KOPT-K1 (cell line): ENCODE data around the gene CNPY4.
A peak's percentile ranks its signal among the peaks of the same experiment; 100 is the strongest.

Source experiments
- H3K27ac ChIP-seq: fragments of 200-600 bp; sonication (generic); 2 replicates; pipeline ENCODE4 v1.5.1; 2016; ENCODE audit warnings: antibody characterized with exemption, mild to moderate bottlenecking, low read depth, low read length; ENCODE audit not compliant: poor library complexity, severe bottlenecking
- H3K36me3 ChIP-seq: fragments of 200-600 bp; sonication (generic); 2 replicates; pipeline ENCODE4 v1.5.1; 2017; ENCODE audit warnings: antibody characterized with exemption, mild to moderate bottlenecking, low read length, moderate library complexity; ENCODE audit not compliant: insufficient read depth
- H3K9me3 ChIP-seq: fragments of 200-600 bp; sonication (generic); 2 replicates; pipeline ENCODE4 v1.5.1; 2017; ENCODE audit warnings: antibody characterized with exemption, low read length, mild to moderate bottlenecking; ENCODE audit not compliant: insufficient read depth, poor library complexity, severe bottlenecking

Gene CNPY4

DNA sequence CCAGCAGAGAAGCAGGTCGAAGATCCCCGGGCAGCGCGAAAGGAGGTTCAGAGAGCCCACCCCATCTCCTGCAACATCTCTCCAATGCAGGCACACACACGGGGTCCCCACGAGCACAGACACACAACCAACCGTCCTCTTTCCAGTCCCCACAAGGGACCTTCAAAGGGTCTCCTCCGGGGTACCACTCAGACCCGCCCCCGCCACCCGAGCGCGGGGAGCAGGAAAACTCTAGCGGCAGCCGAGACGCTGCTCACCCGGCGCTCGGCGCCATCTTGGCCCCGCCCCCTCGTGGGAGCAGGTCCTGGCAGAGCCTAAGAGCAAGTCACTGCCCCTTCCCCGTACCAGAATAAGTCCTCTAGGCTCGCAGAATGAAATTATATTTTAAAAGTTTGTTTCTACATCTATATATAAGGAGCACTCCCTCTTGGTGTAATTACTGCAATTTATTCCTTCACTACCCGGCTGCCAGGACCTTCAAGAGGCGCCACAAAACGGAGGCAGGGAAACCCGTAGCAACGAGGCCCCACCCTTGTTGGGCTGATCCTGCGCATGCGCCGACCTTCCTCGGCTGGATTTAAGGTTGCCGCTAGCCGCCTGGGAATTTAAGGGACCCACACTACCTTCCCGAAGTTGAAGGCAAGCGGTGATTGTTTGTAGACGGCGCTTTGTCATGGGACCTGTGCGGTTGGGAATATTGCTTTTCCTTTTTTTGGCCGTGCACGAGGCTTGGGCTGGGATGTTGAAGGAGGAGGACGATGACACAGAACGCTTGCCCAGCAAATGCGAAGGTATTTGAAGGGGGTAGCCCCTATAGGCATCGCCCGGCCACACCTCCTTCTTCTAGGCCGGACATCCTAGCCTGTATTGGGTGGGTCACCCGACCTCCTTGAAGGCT lies at the start of gene CNPY4, which contains the start of gene TAF6:
CNPY4 (plus strand) TSS at position 563 of the 898 bp plus-strand sequence; CDS start at position 674, 111 bp downstream.
TAF6 (minus strand) TSS at position 287 of the 898 bp plus-strand sequence. CDS start 5,149 bp downstream, outside the sequence.
- Histone ChIP-seq H3K36me3 (peaks cover 22% of the 10 kb centered on the region; the same call in 1 of the 2 replicates), H3K9me3 (no peaks in the 10 kb centered on the region)

DNA sequence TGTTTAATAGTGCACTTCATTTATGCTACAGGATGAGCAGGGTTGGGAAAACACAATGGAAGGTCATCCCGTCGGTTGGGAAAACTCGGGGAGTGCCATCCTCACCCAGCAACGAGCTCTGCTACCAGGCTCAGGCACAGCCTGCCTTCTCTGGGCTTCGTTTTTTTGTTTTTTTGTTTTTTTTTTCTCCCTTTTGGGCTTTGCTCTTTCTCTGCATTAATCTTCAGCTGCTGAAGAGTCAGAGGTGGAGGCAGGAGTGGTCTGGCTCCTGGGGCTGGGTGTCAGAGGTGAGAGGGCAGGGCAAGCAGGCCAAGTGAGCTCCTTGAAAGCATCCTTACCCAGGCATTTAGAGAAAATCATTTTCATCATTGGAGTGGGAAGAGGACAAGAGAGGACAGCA lies 49.4 kb upstream of the CNPY4 start:
- H3K36me3 ChIP-seq, result peaks cover 93% of the 10 kb centered on the region
- H3K27ac ChIP-seq, result no peak overlapping the region
- H3K9me3 ChIP-seq, result peaks cover 51% of the 10 kb centered on the region

More for the DNA sequence above, at the start of gene CNPY4, which contains the start of gene TAF6:
- peak within 1 kb of the TSS; percentile 66 for H3K27ac ChIP-seq

- Histone ChIP-seq H3K36me3 (peaks cover 93% of the 10 kb centered on the region), H3K27ac (no peak overlapping the region), H3K9me3 (peaks cover 59% of the 10 kb centered on the region)
Observed at GRCh38 chr7:100071018-100071723, 48.3 kb upstream of the CNPY4 start.

- H3K27ac ChIP-seq, result no peak overlapping the region
- H3K36me3 ChIP-seq, result peaks cover 99% of the 10 kb centered on the region
- peaks cover 59% of the 10 kb centered on the region for H3K9me3 ChIP-seq
Observed at GRCh38 chr7:100072462-100072861, 47.0 kb upstream of the CNPY4 start.

DNA sequence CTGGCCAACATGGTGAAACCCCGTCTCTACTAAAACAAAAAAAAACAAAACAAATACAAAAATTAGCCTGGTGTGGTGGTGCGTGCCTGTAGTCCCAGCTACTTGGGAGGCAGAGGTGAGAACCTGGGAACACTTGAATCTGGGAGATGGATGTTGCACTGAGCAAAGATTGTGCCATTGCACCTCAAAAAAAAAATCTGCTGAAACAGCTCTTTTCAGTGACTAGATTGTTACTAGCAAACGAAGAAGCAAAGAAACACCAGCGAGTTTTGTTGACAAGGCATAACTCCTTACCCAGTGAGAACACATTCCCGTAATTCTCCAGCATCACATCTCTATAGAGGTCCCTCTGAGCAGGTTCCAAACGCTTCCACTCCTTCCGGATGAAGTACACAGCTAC lies 44.6 kb upstream of the CNPY4 start:
- Histone ChIP-seq H3K36me3 (peaks cover 100% of the 10 kb centered on the region), H3K9me3 (peaks cover 58% of the 10 kb centered on the region), H3K27ac (no peak overlapping the region)

GRCh38 chr7:100075418-100075817 lies 44.0 kb upstream of the CNPY4 start:
- Histone ChIP-seq H3K36me3 (peaks cover 95% of the 10 kb centered on the region), H3K9me3 (peaks cover 52% of the 10 kb centered on the region), H3K27ac (no peak overlapping the region)

- Histone ChIP-seq H3K9me3 (peaks cover 35% of the 10 kb centered on the region), H3K27ac (no peak overlapping the region), H3K36me3 (peaks cover 77% of the 10 kb centered on the region)
Observed at GRCh38 chr7:100077205-100077604, 42.2 kb upstream of the CNPY4 start.

GRCh38 chr7:100079024-100079560 lies 40.3 kb upstream of the CNPY4 start:
- H3K9me3 ChIP-seq, result peaks cover 16% of the 10 kb centered on the region
- H3K27ac ChIP-seq, result no peak overlapping the region
- H3K36me3 ChIP-seq, result peaks cover 58% of the 10 kb centered on the region

DNA sequence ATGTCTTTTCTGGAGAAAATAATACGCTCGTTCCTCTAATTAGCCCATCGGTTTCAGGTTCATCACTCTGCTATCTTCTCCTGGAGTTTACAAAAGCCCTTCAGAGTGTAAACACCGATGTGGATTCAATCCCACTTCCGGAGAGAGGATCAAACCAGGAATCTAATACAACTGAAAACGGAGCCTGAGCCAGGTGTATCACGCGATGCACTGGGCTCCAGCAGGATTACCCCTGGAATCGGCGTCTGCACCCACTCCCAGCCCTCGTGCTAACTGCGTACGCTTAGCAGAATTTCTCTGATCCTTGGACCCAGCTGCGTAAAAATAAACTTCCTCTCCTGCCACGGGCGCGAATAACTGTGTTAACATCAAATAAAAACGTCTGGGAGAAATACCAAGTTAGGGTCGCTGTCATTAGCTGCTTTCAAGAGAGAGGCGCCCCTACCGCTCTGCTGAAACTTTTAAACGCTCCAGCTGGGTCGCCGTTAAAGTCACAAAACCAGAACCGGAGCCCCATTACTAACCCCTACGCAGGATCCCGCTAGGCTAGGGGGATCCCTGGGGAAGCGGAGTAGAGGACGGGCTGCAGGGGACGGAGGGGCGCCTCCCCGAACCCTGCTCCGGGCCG lies 38.4 kb upstream of the CNPY4 start:
- H3K27ac ChIP-seq, result peak overlapping the region; percentile 71
- no peaks in the 10 kb centered on the region for H3K9me3 ChIP-seq
- H3K36me3 ChIP-seq, result peaks cover 39% of the 10 kb centered on the region

- Histone ChIP-seq H3K36me3 (peaks cover 33% of the 10 kb centered on the region), H3K9me3 (no peaks in the 10 kb centered on the region), H3K27ac (peak within 1 kb of the TSS; percentile 71)
Observed at GRCh38 chr7:100081535-100082102, 37.8 kb upstream of the CNPY4 start, which contains the start of gene ZNF3. Gene ZNF3, minus strand, starts transcription at chr7:100081723. Its CDS starts 4,366 bp downstream, at chr7:100077357.

- no peak overlapping the region for H3K27ac ChIP-seq
- H3K36me3 ChIP-seq, result peaks cover 19% of the 10 kb centered on the region
Observed at GRCh38 chr7:100082978-100083377, 36.5 kb upstream of the CNPY4 start.

DNA sequence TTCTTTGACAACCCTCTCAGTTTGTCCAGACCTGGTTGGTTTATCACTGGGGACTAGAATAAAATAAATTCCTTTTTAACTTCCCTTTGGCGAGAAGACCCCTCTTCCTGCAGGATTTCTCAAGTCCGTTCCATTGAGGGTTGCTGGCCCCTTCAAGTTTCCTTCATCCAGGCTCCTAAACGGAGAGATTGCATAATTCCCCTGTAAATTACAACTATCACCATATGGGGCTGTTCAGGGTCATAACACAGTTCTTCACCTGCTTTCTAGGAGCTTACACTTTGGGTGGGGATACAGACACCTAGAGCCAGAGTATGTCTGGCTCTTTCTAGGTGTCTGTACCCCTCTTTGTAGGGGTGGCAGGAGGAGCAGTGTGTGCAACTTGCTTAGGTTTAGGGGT lies 33.9 kb upstream of the CNPY4 start:
- Histone ChIP-seq H3K36me3 (peaks cover 3% of the 10 kb centered on the region), H3K9me3 (no peaks in the 10 kb centered on the region), H3K27ac (no peak overlapping the region)

More at GRCh38 chr7:100082978-100083377, 36.5 kb upstream of the CNPY4 start:
- H3K9me3 ChIP-seq, result no peaks in the 10 kb centered on the region

DNA sequence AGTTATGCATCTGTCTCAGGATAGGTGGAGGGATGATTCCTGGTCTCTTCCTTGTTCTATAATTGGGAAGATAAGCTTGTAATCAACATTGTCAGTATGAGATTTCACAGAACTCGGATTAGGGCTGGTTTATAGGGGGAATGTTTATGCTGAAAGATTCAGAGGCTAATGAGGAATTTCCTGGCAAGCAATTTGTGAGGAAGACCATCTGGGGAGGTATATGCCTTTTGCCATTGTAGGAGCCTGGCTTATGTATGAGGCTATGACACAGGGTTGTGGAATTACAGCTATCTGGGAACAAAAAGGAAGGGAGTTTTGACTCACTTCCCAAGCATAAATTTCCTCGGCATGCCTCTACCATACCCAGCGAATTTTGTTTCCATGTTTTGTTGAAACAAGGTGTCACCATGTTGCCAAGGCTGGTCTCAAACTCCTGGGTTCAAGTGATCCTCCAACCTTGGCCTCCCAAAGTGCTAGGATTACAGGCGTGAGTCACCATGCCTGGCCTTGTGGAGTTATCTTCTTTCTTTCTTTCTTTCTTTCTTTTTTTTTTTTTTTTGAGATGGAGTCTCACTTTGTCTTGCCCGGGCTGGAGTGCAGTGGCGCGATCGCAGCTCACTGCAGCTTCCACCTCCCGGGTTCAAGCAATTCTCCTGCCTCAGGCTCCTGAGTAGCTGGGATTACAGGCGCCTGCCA lies 32.2 kb upstream of the CNPY4 start:
- Histone ChIP-seq H3K27ac (no peak overlapping the region), H3K36me3 (peaks cover 19% of the 10 kb centered on the region), H3K9me3 (no peaks in the 10 kb centered on the region)

DNA sequence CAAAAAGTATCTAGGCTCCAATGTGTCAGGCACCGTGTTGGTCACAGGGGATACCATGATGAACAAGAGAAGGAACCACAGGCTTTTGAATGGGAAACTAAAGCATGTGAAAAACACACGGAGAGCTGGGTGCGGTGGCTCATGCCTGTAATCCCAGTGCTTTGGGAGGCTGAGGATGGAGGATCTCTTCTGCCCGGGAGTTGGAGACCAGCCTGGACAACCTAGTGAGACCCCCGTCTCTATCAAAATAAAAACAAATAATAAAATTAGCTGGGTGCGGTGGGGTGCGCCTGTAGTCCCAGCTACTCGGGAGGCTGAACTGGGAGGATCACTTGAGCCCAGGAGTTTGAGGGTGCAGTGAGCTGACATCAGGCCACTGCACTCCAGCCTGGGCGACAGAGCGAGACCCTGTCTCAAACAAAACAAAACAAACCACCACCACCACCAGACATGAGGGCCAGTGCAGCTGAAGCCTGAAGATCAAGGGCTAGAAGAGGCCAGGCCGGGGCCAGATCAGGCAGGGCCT lies 31.3 kb upstream of the CNPY4 start:
- Histone ChIP-seq H3K36me3 (peaks cover 29% of the 10 kb centered on the region), H3K9me3 (no peaks in the 10 kb centered on the region), H3K27ac (peak overlapping the region; percentile 80)
